ENCODE results near the gene ERMN. TPM values are rescaled to one million over a fixed set of nuclear protein-coding genes. Genes with fewer than 3 reads are reported as not detected.

Gene ERMN
- total RNA-seq, 1 experiment from 2014 or later: not detected

DNA sequence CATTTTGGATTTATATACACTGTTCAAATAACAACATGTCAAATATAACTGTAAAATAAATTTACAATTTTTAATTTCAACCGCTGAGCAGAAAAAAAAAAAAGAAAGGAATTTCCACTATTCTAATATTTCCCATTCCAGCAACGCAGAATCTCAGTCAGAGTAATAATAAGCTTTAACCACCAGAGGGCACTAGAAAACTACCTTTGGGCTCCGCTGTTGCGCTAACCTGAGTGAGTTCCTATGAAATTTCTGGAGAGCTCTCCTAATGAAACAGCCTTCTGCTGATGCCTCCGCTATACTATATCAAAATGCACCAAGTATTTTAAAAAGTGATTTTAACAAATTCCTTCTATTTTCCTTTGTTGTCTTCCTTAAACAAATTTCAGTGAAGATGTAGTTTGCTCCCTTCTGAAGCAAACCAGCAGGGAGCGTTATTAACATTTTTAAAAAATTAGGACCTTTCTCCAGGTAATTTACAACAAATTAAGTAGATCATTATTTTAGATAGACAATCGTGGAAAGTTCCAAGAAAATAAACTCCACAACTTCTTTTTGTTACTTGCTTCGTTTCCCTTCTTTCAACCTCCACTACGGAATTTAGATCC lies 23.0 kb downstream of the ERMN start:
- no TSS peak for BruUV-seq (replicated peaks)
- ATAC-seq: peak; percentile 88

GRCh38 chr2:157301307-157301706 lies 24.3 kb downstream of the ERMN start:
- no peaks in the 10 kb centered on the region for H3K36me3 ChIP-seq (ENCODE audit: control insufficient read depth, insufficient read depth, low read length)
- no peak overlapping the region for H3K27ac ChIP-seq (ENCODE audit: low read length)
- no peaks in the 10 kb centered on the region for H3K4me1 ChIP-seq (ENCODE audit: control insufficient read depth, insufficient read depth, low read length)
- peaks cover 2% of the 10 kb centered on the region; the same call in 1 of the 2 replicates for H3K27me3 ChIP-seq (ENCODE audit: control insufficient read depth, insufficient read depth, low read length)
- no peak overlapping the region for H3K4me3 ChIP-seq (ENCODE audit: low read depth in 2 of 2, low read length in 2 of 2)
- H3K9me3 ChIP-seq (ENCODE audit: control insufficient read depth, insufficient read depth, low read depth, low read length): no peaks in the 10 kb centered on the region
- TF ChIP-seq CTCF (IDR thresholded peaks at IDR 0.05) (no peak), TCF7L2 (IDR thresholded peaks at IDR 0.05; ENCODE audit: low read depth, low read length) (no peak), POLR2AphosphoS5 (IDR thresholded peaks at IDR 0.05; ENCODE audit: low read depth, low read length) (no peak), SIN3A (IDR thresholded peaks at IDR 0.05; ENCODE audit: borderline replicate concordance, insufficient read depth, low read depth, low read length) (no peak)
- TF ChIP-seq, protein P1, sequence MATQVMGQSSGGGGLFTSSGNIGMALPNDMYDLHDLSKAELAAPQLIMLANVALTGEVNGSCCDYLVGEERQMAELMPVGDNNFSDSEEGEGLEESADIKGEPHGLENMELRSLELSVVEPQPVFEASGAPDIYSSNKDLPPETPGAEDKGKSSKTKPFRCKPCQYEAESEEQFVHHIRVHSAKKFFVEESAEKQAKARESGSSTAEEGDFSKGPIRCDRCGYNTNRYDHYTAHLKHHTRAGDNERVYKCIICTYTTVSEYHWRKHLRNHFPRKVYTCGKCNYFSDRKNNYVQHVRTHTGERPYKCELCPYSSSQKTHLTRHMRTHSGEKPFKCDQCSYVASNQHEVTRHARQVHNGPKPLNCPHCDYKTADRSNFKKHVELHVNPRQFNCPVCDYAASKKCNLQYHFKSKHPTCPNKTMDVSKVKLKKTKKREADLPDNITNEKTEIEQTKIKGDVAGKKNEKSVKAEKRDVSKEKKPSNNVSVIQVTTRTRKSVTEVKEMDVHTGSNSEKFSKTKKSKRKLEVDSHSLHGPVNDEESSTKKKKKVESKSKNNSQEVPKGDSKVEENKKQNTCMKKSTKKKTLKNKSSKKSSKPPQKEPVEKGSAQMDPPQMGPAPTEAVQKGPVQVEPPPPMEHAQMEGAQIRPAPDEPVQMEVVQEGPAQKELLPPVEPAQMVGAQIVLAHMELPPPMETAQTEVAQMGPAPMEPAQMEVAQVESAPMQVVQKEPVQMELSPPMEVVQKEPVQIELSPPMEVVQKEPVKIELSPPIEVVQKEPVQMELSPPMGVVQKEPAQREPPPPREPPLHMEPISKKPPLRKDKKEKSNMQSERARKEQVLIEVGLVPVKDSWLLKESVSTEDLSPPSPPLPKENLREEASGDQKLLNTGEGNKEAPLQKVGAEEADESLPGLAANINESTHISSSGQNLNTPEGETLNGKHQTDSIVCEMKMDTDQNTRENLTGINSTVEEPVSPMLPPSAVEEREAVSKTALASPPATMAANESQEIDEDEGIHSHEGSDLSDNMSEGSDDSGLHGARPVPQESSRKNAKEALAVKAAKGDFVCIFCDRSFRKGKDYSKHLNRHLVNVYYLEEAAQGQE (IDR thresholded peaks at IDR 0.05; ENCODE audit: insufficient read depth in 1 of 2, low read depth in 2 of 2, low read length in 1 of 2): no peak
- intact Hi-C loops (cut with micrococcal nuclease; ENCODE audit: unreplicated experiment): loop anchor here (5.0 to 10.0 kb wide), 3 partner anchors 36 to 711 kb away; no protein-coding TSS in a partner anchor
- in situ Hi-C loops (cut with HindIII; ENCODE audit: low pct_unique_long_range_greater_than_20kb, low sequenced_read_pairs): no loop called here
- ChIA-PET CTCF (no interaction called here), POLR2A (no interaction called here)
- no peak for DNase-seq (ENCODE audit: low read depth, low spot score)
- no peak for ATAC-seq
- no TSS peak for BruUV-seq (replicated peaks)

More for the DNA sequence above, 23.0 kb downstream of the ERMN start:
- no peak for DNase-seq (ENCODE audit: low read depth, low spot score)
- H3K4me1 ChIP-seq (ENCODE audit: control insufficient read depth, insufficient read depth, low read length): no peaks in the 10 kb centered on the region
- peaks cover 2% of the 10 kb centered on the region; the same call in 1 of the 2 replicates for H3K27me3 ChIP-seq (ENCODE audit: control insufficient read depth, insufficient read depth, low read length)
- intact Hi-C loops (cut with micrococcal nuclease; ENCODE audit: unreplicated experiment) (loop anchor here (5.0 to 10.0 kb wide), 3 partner anchors 35 to 710 kb away; no protein-coding TSS in a partner anchor), in situ Hi-C loops (cut with HindIII; ENCODE audit: low pct_unique_long_range_greater_than_20kb, low sequenced_read_pairs) (no loop called here)
- H3K27ac ChIP-seq (ENCODE audit: low read length): no peak overlapping the region
- no peaks in the 10 kb centered on the region for H3K36me3 ChIP-seq (ENCODE audit: control insufficient read depth, insufficient read depth, low read length)
- TF ChIP-seq, protein P1 (IDR thresholded peaks at IDR 0.05; ENCODE audit: insufficient read depth in 1 of 2, low read depth in 2 of 2, low read length in 1 of 2): no peak
- no peak for TF ChIP-seq SIN3A (IDR thresholded peaks at IDR 0.05; ENCODE audit: borderline replicate concordance, insufficient read depth, low read depth, low read length)
- TF ChIP-seq CTCF (IDR thresholded peaks at IDR 0.05): peak; percentile 81
- no peak for TF ChIP-seq TCF7L2 (IDR thresholded peaks at IDR 0.05; ENCODE audit: low read depth, low read length)
- no peak for TF ChIP-seq POLR2AphosphoS5 (IDR thresholded peaks at IDR 0.05; ENCODE audit: low read depth, low read length)
- ChIA-PET POLR2A (no interaction called here), CTCF (interaction anchor here (0.5 to 1.3 kb wide), 12 partner anchors 24 to 776 kb away, joined by 3 to 11 read pairs (median 4); no protein-coding TSS in a partner anchor)
- H3K9me3 ChIP-seq (ENCODE audit: control insufficient read depth, insufficient read depth, low read depth, low read length): no peaks in the 10 kb centered on the region
- H3K4me3 ChIP-seq (ENCODE audit: low read depth in 2 of 2, low read length in 2 of 2): no peak overlapping the region
